HG03135 (cell line): Measurements from ENCODE around the gene ARHGAP19.

ENCODE experiments used
- ATAC-seq: cut with Tn5 transposase; IDR thresholded peaks from one replicate; pipeline ENCODE4 v1.9.1; 2021; ENCODE audit warnings: mild to moderate bottlenecking, moderate library complexity; ENCODE audit not compliant: unreplicated experiment

The ARHGAP19 gene

GRCh38 chr10:97292097-97292861, at the start of gene ARHGAP19:
Gene ARHGAP19, minus strand, starts transcription at chr10:97292637. Its CDS starts 10 bp downstream, at chr10:97292627.
- ATAC-seq: peak; percentile 97

GRCh38 chr10:97341416-97341815, 49.0 kb upstream of the ARHGAP19 start:
- no peak for ATAC-seq

GRCh38 chr10:97338041-97338440, 45.6 kb upstream of the ARHGAP19 start:
- no peak for ATAC-seq

- ATAC-seq: no peak
Observed at GRCh38 chr10:97336942-97337831, 44.8 kb upstream of the ARHGAP19 start.

- ATAC-seq: no peak
Observed at GRCh38 chr10:97336446-97336845, 44.0 kb upstream of the ARHGAP19 start.

- ATAC-seq: no peak
Observed at GRCh38 chr10:97336006-97336405, 43.6 kb upstream of the ARHGAP19 start.

- ATAC-seq: no peak
Observed at GRCh38 chr10:97335188-97335619, 42.8 kb upstream of the ARHGAP19 start.

- ATAC-seq: peak; percentile 83
Observed at GRCh38 chr10:97334370-97335175, 42.1 kb upstream of the ARHGAP19 start, which contains the start of gene FRAT2. Gene FRAT2, minus strand, starts transcription at chr10:97334729. Its CDS starts 157 bp downstream, at chr10:97334572.

GRCh38 chr10:97333601-97334369, 41.3 kb upstream of the ARHGAP19 start:
- peak; percentile 6 for ATAC-seq

GRCh38 chr10:97333351-97333600, 40.8 kb upstream of the ARHGAP19 start:
- ATAC-seq: no peak

GRCh38 chr10:97332591-97333350, 40.3 kb upstream of the ARHGAP19 start:
- ATAC-seq: no peak

- no peak for ATAC-seq
Observed at GRCh38 chr10:97331153-97331703, 38.8 kb upstream of the ARHGAP19 start.

GRCh38 chr10:97329766-97330165, 37.3 kb upstream of the ARHGAP19 start:
- no peak for ATAC-seq

- no peak for ATAC-seq
Observed at GRCh38 chr10:97328646-97329453, 36.4 kb upstream of the ARHGAP19 start.

GRCh38 chr10:97327348-97328294, 35.2 kb upstream of the ARHGAP19 start:
- no peak for ATAC-seq

- no peak for ATAC-seq
Observed at GRCh38 chr10:97325754-97326153, 33.3 kb upstream of the ARHGAP19 start.

- ATAC-seq: no peak
Observed at GRCh38 chr10:97323501-97323900, 31.1 kb upstream of the ARHGAP19 start.
